ENCODE data around the gene LAMP5. TPM values are rescaled to one million over a fixed set of nuclear protein-coding genes. Genes with fewer than 3 reads are reported as not detected.

The LAMP5 gene
- total RNA-seq, 1 donor from 2014 or later: not detected

DNA sequence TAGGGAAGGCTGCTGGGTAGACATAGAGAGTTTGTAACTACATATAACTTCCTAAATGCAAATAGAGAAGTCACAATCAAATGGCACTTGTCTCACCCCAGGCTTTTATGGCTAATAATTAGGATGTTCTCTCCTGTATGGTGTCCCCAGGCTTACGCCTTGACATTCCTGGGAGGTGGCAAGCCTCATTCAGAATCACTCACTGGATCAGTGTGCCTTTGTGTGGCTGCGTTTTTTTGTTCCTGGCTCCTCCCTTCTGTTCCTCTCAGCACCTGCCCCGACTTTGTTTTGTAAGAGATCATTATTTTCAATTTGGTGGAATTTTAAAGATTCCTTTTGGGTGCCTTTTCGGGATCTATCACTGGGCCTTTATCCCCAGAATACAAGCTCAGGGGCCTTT, 5.7 kb downstream of the LAMP5 start:
- no peaks in the 10 kb centered on the region for H3K9me3 Mint-ChIP-seq
- intact Hi-C loops (cut with micrococcal nuclease): no loop called here
- peaks cover 33% of the 10 kb centered on the region for H3K27me3 Mint-ChIP-seq (ENCODE audit: insufficient read depth)
- no peaks in the 10 kb centered on the region for H3K36me3 Mint-ChIP-seq (ENCODE audit: low read depth)
- no peak for DNase-seq (ENCODE audit: low spot score)
- no peak overlapping the region for H3K4me3 Mint-ChIP-seq
- H3K4me1 Mint-ChIP-seq (ENCODE audit: low read depth): no peaks in the 10 kb centered on the region
- H3K27ac Mint-ChIP-seq: no peak overlapping the region

DNA sequence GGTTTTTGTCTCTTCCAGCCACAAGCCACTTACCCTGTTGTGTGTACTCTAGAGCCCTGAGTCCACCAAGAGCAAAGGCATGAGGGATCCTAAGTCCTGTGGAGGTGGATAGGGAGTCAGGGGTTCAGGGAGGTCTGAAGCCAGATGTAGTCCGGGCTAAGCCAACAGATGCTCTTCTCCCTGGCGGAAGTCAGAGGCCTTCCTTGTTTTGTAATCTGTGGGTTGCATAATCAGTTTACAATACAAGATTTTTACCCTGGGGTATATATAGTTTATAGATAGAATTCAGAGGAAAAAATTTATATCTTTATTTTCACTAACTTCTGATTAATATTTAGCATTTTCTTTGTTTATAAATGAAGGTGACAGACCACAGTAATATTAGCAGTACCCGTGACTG, 9.2 kb downstream of the LAMP5 start:
- Mint-ChIP-seq H3K36me3 (ENCODE audit: low read depth) (no peaks in the 10 kb centered on the region), H3K27ac (no peak overlapping the region), H3K4me3 (no peak overlapping the region), H3K9me3 (no peaks in the 10 kb centered on the region), H3K27me3 (ENCODE audit: insufficient read depth) (no peaks in the 10 kb centered on the region), H3K4me1 (ENCODE audit: low read depth) (no peaks in the 10 kb centered on the region)
- no peak for DNase-seq (ENCODE audit: low spot score)
- intact Hi-C loops (cut with micrococcal nuclease): no loop called here

DNA sequence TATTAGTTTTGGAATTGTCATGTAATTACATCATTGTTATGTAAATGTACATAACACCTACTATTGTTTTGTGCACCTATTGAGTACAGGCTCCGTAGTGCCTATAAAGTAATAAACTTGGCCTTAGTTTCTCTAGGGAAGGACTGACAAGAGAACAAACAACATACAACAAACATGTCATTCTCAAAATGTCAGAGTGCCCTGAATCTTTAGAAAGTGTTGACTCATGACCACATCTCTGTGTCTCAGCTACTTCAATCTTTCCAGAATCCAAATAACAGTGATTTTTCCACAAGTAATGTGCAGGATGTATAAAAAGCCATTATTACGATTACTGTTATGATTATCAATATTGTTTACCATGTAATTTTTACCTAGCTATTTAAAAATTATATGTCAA, 17.2 kb downstream of the LAMP5 start:
- H3K27ac Mint-ChIP-seq: no peak overlapping the region
- no peaks in the 10 kb centered on the region for H3K4me1 Mint-ChIP-seq (ENCODE audit: low read depth)
- no peaks in the 10 kb centered on the region for H3K27me3 Mint-ChIP-seq (ENCODE audit: insufficient read depth)
- no peaks in the 10 kb centered on the region for H3K36me3 Mint-ChIP-seq (ENCODE audit: low read depth)
- no peak overlapping the region for H3K4me3 Mint-ChIP-seq
- no peak for DNase-seq (ENCODE audit: low spot score)
- H3K9me3 Mint-ChIP-seq: no peaks in the 10 kb centered on the region
- intact Hi-C loops (cut with micrococcal nuclease): no loop called here

- Mint-ChIP-seq H3K4me3 (no peak overlapping the region), H3K36me3 (ENCODE audit: low read depth) (no peaks in the 10 kb centered on the region), H3K4me1 (ENCODE audit: low read depth) (no peaks in the 10 kb centered on the region), H3K9me3 (no peaks in the 10 kb centered on the region), H3K27me3 (ENCODE audit: insufficient read depth) (no peaks in the 10 kb centered on the region), H3K27ac (no peak overlapping the region)
- intact Hi-C loops (cut with micrococcal nuclease): no loop called here
- no peak for DNase-seq (ENCODE audit: low spot score)
These were observed 17.9 kb downstream of the LAMP5 start for GRCh38 chr20:9532069-9532838.

GRCh38 chr20:9534025-9534424, 19.6 kb downstream of the LAMP5 start:
- Mint-ChIP-seq H3K4me1 (ENCODE audit: low read depth) (no peaks in the 10 kb centered on the region), H3K4me3 (no peak overlapping the region), H3K9me3 (no peaks in the 10 kb centered on the region), H3K36me3 (ENCODE audit: low read depth) (no peaks in the 10 kb centered on the region), H3K27me3 (ENCODE audit: insufficient read depth) (no peaks in the 10 kb centered on the region), H3K27ac (no peak overlapping the region)
- intact Hi-C loops (cut with micrococcal nuclease): no loop called here
- DNase-seq (ENCODE audit: low spot score): no peak

DNA sequence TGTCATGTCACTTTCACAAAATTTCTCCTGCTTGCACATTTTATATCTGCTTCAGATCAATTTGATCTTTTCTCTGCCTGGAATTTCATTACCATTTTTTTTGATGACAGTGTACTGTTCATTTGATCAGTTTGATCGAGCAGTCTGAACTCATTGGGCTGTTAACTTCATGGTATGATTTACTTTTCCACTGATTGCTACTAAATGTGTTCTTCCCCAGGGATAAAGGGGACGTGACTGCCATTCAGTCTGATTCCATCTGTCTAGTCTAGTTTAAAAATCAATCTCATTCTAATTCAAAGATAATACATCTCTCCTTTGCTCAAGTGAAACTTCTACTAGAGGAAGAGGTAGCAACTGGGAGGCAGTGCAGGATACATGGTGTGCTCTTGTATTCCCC, 21.1 kb downstream of the LAMP5 start:
- Mint-ChIP-seq H3K27me3 (ENCODE audit: insufficient read depth) (no peaks in the 10 kb centered on the region), H3K4me3 (no peak overlapping the region), H3K27ac (no peak overlapping the region), H3K36me3 (ENCODE audit: low read depth) (no peaks in the 10 kb centered on the region), H3K9me3 (no peaks in the 10 kb centered on the region), H3K4me1 (ENCODE audit: low read depth) (no peaks in the 10 kb centered on the region)
- DNase-seq (ENCODE audit: low spot score): no peak
- intact Hi-C loops (cut with micrococcal nuclease): no loop called here

DNA sequence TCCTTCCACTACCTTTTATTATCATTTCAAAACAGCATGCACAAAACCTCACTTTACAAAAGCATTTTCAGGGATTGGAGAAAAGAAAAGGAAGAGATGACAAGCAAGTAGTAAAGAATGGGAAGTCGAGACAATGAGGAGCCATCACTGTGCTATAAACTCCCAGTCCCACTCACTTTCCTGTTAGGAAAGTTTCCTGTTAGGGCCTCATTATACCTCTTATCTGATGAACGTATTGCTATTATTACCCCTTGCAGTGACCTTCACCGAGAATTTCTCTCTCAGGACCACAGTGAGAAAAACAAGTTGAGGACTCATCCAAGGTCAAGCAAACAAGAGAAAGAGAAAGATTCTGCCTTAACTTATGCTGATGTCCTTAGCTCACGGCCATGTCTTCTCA, 28.8 kb downstream of the LAMP5 start:
- no peaks in the 10 kb centered on the region for H3K4me1 Mint-ChIP-seq (ENCODE audit: low read depth)
- H3K27ac Mint-ChIP-seq: no peak overlapping the region
- intact Hi-C loops (cut with micrococcal nuclease): no loop called here
- no peaks in the 10 kb centered on the region for H3K36me3 Mint-ChIP-seq (ENCODE audit: low read depth)
- no peak overlapping the region for H3K4me3 Mint-ChIP-seq
- peaks cover 2% of the 10 kb centered on the region for H3K27me3 Mint-ChIP-seq (ENCODE audit: insufficient read depth)
- no peak for DNase-seq (ENCODE audit: low spot score)
- H3K9me3 Mint-ChIP-seq: no peaks in the 10 kb centered on the region

DNA sequence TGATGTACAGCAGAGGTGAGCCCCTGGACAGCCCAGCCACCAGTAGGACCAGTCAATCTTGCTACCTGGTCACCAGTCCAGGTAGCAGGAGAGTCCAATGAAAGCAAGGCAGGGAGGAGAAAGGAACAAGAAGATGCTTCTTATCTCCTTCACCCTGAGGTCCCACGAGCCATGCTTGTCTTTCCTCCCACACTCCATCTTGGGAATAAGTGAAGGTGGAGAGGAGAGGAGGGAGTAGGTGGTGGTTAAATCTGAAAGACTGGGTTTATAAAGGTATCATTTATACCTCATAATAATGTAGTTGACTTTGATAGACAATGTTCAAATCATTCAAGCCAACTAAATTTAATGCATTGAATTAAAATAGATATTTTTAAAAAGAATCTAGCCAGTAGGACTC, 35.9 kb downstream of the LAMP5 start:
- no peaks in the 10 kb centered on the region for H3K27me3 Mint-ChIP-seq (ENCODE audit: insufficient read depth)
- no peak for DNase-seq (ENCODE audit: low spot score)
- no peaks in the 10 kb centered on the region for H3K4me1 Mint-ChIP-seq (ENCODE audit: low read depth)
- no peaks in the 10 kb centered on the region for H3K9me3 Mint-ChIP-seq
- intact Hi-C loops (cut with micrococcal nuclease): no loop called here
- no peak overlapping the region for H3K27ac Mint-ChIP-seq
- no peak overlapping the region for H3K4me3 Mint-ChIP-seq
- H3K36me3 Mint-ChIP-seq (ENCODE audit: low read depth): no peaks in the 10 kb centered on the region

GRCh38 chr20:9550871-9551270, 36.5 kb downstream of the LAMP5 start:
- H3K4me1 Mint-ChIP-seq (ENCODE audit: low read depth): no peaks in the 10 kb centered on the region
- H3K27ac Mint-ChIP-seq: no peak overlapping the region
- no peak for DNase-seq (ENCODE audit: low spot score)
- no peaks in the 10 kb centered on the region for H3K36me3 Mint-ChIP-seq (ENCODE audit: low read depth)
- no peak overlapping the region for H3K4me3 Mint-ChIP-seq
- H3K9me3 Mint-ChIP-seq: no peaks in the 10 kb centered on the region
- intact Hi-C loops (cut with micrococcal nuclease): no loop called here
- no peaks in the 10 kb centered on the region for H3K27me3 Mint-ChIP-seq (ENCODE audit: insufficient read depth)

- no peaks in the 10 kb centered on the region for H3K4me1 Mint-ChIP-seq (ENCODE audit: low read depth)
- H3K4me3 Mint-ChIP-seq: no peak overlapping the region
- no peak overlapping the region for H3K27ac Mint-ChIP-seq
- no peaks in the 10 kb centered on the region for H3K27me3 Mint-ChIP-seq (ENCODE audit: insufficient read depth)
- intact Hi-C loops (cut with micrococcal nuclease): no loop called here
- H3K9me3 Mint-ChIP-seq: no peaks in the 10 kb centered on the region
- DNase-seq (ENCODE audit: low spot score): no peak
- no peaks in the 10 kb centered on the region for H3K36me3 Mint-ChIP-seq (ENCODE audit: low read depth)
These were observed 37.6 kb downstream of the LAMP5 start for GRCh38 chr20:9551808-9552550.

DNA sequence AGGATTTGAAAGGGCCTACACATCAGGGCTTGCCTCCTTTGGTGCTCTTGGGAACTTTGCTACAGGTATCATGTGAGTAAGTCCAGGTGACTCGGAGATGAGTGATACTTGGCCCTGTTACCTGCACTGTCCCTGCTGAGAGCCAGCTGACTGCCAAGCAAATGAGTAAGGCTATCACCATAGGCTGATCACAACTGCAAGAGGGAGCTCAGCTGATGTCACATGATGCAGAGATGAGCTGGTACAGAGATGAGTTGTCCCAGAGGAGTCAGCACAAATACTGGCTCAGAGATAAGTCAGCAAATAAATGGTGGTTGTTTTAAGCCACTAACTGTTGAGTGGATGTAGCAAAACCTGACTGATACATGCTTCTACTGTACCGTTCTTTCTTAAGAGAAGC, 41.4 kb downstream of the LAMP5 start:
- DNase-seq (ENCODE audit: low spot score): no peak
- Mint-ChIP-seq H3K27ac (no peak overlapping the region), H3K27me3 (ENCODE audit: insufficient read depth) (no peaks in the 10 kb centered on the region), H3K9me3 (no peaks in the 10 kb centered on the region), H3K4me1 (ENCODE audit: low read depth) (no peaks in the 10 kb centered on the region), H3K4me3 (no peak overlapping the region), H3K36me3 (ENCODE audit: low read depth) (no peaks in the 10 kb centered on the region)
- intact Hi-C loops (cut with micrococcal nuclease): no loop called here

DNA sequence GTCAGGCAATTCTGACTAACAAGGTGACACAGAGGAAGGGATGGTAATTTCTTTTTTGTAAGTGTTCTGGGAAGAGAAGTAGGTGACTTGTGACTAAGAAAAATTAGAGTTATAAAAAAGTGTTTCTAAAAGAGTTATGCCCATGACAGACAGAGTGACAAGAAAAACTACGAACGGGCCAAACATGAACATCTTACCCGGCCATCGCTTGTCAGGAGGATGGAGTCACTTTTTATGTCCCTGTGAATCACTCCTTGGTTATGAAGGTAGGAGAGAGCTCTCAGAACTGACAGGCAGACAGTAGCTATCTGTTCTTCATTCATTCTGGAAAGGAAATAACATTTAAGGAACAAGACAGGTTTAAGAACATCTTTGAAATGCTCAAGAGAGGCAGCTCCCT, 43.0 kb downstream of the LAMP5 start:
- intact Hi-C loops (cut with micrococcal nuclease): no loop called here

DNA sequence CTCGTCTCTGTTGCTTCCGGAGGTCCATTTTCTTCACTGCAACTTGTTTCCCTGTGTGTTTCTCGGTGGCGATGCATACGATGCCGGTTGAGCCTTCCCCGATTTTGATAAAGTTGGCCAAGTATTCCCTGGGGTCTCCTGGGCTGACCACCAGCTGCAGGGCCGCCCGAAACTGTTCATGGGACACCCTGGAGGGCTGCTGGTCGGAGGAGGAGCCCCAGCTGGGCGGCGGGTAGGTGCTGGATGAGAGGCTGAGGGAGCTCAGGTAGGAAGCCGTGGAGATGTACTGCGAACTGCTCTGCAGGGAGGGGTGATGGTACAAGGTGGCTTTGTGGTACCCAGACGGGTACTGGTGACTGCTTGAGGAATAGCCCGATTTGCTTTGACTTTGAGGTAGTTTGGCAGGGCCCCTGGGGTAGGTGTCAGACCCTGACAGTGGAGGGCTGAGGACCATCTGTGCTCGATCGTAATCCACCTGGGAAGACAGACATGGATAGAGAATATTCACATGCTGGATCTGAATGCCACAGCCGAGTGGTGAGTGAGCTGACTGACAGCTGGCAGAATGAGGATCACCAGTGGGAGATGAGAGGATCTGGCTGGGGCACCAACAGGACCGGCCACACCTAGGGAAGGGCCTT, 51.6 kb downstream of the LAMP5 start:
- Mint-ChIP-seq H3K4me3 (no peak overlapping the region), H3K36me3 (ENCODE audit: low read depth) (no peaks in the 10 kb centered on the region), H3K4me1 (ENCODE audit: low read depth) (no peaks in the 10 kb centered on the region), H3K27ac (no peak overlapping the region), H3K27me3 (ENCODE audit: insufficient read depth) (no peaks in the 10 kb centered on the region), H3K9me3 (no peaks in the 10 kb centered on the region)
- intact Hi-C loops (cut with micrococcal nuclease): no loop called here
- DNase-seq (ENCODE audit: low spot score): no peak

More for the DNA sequence above, 43.0 kb downstream of the LAMP5 start:
- H3K4me3 Mint-ChIP-seq: no peak overlapping the region
- no peaks in the 10 kb centered on the region for H3K9me3 Mint-ChIP-seq
- no peaks in the 10 kb centered on the region for H3K4me1 Mint-ChIP-seq (ENCODE audit: low read depth)
- DNase-seq (ENCODE audit: low spot score): no peak
- H3K27me3 Mint-ChIP-seq (ENCODE audit: insufficient read depth): no peaks in the 10 kb centered on the region
- no peaks in the 10 kb centered on the region for H3K36me3 Mint-ChIP-seq (ENCODE audit: low read depth)
- H3K27ac Mint-ChIP-seq: no peak overlapping the region

Measured in activated T-helper 1 cell treated with anti-CD3 and anti-CD28 coated beads, Interleukin-12 subunit alpha, Interleukin-12 subunit beta, Interleukin-2, Interleukin-4 antibody, amounts not matched to agents 30 ng/mL and 10 ng/mL and 1 ng/mL, durations not matched to agents 14 hours and 24 hours and 36 hours (primary cell).